Umbilical cord (tissue), 2 donors: Measurements from ENCODE around the gene FOSL1. TPM values are rescaled to one million over a fixed set of nuclear protein-coding genes. Genes with fewer than 3 reads are reported as not detected.
A peak's percentile ranks its signal among the peaks of the same experiment; 100 is the strongest.

Experiments
- DNase-seq: peaks from one replicate; pipeline ENCODE4 v3.0.0-alpha.2; 2015; ENCODE audit warnings: low spot score
- total RNA-seq: library from RNA; depleted of rRNA; stranded (reverse); fragments of >200 nt; gene quantifications from one replicate; pipeline ENCODE4 v1.2.3, GENCODE V29; 2014; ENCODE audit warnings: low replicate concordance; ENCODE audit not compliant: insufficient read depth

The FOSL1 gene
- total RNA-seq = not detected

DNA sequence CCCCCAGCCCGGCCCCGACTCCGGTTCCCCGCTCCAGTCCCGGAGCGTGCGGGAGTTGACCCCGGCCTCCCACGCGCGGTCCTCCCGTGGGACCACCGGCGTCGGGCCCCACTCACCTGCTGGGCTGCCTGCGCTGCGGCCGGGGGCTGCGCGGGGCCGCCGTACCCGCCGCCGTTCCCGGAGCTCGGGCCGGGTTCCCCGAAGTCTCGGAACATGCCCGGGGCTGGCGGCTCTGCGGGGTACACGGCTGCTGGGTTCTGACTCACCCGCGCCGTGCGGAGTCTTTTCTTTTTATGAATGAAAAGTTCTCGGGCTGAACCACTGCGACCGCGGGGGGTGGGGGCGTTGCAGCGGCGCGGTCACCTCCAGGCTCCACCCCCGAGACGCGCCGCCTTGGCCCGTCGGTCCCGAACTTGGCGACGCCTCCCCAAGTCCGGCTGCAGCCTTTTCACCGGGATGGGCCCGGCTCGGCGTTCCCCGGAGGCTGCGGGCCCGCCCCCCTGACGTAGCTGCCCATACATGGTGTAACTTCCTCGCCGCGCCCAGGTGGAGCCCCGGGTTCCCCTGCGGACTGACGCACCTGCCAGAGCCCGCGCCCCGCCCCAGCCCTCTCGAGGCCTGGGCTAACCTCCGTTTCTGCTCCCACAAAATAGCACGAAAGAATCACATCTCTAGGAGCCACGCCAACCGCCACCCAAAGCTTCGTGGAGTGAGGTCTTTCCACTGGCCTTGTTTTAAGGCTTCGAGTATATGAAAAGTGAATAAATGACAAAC, at the start of gene FOSL1:
Gene FOSL1 (minus strand): TSS at position 264 of the 774 bp plus-strand sequence. CDS start 49 bp downstream, at position 215.
- DNase-seq = peak; percentile 71

GRCh38 chr11:65947603-65948125, 47.5 kb upstream of the FOSL1 start:
- no peak for DNase-seq

GRCh38 chr11:65947133-65947532, 46.9 kb upstream of the FOSL1 start:
- no peak for DNase-seq

DNA sequence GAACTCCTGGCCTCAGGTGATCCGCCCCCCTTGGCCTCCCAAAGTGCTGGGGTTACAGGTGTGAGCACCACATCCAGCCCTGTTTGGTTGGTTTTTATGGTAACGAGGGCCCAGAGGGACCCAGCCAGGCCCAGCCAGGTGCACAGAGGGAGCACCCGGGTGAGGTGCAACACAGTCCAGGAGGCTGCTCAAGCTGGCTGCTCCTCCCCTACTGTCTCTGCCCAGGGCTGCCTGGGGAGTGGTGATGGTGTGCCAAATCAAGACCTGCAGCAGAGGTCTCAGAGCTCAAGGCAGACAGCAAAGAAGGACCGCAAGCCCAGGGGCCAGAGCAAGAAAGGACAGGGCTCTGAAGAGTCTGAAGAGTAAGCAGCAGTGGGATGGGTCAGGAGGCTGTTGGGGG, 46.5 kb upstream of the FOSL1 start:
- DNase-seq = no peak

DNA sequence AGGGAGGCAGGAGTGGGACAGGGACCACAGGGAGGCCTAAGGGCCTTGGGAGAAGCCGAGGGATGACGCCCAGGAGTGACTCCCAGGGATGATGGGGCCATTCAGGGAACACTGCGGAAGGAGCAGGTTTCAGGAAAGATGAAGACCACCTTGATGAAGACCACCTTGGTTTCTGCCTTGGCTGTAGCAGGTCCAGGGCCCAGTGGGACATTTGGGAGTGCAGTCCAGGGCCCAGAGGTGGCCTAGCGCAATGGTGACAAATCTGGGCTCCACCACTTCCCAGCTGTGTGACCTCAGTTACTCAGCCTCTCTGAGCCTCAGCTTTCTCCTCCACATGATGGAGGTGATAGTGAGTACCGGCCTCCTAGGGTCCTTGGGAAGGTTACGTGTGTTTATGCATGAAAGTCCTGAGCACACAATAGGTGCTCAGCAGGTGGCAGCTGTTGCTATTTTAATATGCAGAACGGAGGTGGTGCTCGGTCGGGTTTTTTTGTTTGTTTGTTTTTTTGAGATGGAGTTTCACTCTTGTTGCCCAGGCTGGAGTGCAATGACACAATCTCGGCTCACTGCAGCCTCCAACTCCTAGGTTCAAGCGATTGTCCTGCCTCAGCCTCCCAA, 45.9 kb upstream of the FOSL1 start:
- DNase-seq = no peak

DNA sequence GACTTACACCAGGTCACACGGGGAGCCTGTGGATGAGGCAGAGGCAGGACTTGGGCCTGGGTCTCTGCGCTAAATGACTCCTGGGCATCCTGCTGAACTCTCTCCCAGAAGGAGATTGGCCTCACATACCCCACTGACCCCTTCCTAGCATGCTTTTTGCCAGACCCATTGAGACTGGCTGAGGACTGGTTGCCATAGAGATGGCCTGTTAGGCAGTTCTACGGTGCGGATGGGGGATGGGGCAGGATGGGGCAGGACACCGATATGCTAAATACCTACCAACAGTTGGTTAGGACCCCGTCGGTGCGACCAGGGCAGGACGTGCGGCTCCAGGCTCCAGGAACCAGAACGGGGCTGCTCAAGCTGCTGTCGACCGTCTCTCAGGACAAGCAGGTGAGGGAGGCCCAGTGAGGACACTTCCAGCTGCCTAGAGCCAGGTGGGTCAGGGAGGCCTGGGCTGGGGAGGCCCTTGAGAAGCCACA, 45.3 kb upstream of the FOSL1 start, which contains the start of gene TSGA10IP:
Gene TSGA10IP (plus strand): TSS at position 51 of the 482 bp plus-strand sequence. CDS start 196 bp downstream, at position 247.
- DNase-seq = no peak

- no peak for DNase-seq
Measured at GRCh38 chr11:65944767-65945166, 44.6 kb upstream of the FOSL1 start.

DNA sequence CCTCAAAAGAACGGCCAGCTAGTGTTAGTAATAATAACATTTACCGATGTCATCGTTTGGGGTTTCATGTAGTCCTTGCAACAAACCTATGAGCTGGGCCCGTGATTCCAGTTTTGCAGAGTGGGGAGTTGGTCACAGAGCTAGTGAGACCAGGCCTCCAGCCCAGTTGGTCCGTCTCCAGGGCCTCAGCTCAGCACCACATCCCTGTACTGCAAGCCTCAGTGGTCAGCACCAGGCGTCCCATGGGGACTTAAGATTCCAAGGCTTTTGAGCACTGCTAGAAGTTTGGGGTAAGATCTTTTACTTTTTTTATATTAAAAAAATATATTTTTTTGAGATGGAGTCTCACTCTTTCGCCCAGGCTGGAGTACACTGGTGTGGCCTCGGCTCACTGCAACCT, 44.0 kb upstream of the FOSL1 start:
- DNase-seq = no peak

- DNase-seq = no peak
Measured at GRCh38 chr11:65942531-65942930, 42.3 kb upstream of the FOSL1 start.

DNA sequence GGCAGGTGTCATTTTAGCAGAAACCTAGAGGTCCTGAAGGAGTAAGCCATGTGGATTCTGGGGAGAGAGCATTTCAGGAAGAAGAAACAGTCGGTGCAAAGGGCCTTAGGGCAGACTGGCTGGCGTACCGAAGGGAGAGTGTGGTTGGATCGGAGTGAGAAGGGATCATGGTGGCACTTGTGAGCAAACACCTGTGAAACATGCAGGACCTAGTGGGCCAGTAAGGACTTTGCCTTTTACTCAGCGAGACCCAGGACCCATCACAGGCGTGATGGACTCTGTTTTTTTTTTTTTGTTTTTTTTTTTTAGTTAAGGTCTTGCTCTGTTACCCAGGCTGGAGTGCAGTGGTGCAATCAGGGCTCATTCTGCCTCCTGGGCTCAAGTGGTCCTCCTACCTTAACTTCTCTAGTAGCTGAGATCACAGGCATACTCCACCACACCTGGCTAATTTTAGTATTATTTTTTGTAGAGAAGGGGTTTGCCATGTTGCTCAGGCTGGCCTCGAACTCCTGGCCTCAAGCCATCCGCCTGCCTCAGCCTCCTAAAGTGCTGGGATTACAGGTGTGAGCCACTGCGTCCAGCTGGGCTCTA, 41.6 kb upstream of the FOSL1 start:
- DNase-seq = no peak

GRCh38 chr11:65937766-65938165, 37.6 kb upstream of the FOSL1 start:
- DNase-seq = no peak

DNA sequence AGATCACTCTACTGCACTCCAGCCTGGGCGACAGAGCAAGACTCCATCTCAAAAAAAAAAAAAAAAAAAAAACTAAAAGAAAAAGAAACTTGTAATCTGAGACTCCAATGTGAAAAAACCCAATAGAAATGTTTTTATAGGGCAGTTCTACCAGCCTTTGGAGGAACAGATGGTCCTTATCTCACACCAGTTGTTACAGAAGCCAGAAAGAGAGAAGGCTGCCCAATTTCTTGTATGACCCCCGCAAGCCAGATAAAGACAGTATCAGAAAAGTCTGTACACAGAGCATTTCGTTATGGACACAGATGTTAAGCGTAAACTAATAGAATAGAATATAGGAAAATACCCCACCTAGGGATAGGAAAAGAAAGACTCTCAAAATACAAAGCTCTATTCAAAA, 33.8 kb upstream of the FOSL1 start:
- DNase-seq = peak; percentile 71

DNA sequence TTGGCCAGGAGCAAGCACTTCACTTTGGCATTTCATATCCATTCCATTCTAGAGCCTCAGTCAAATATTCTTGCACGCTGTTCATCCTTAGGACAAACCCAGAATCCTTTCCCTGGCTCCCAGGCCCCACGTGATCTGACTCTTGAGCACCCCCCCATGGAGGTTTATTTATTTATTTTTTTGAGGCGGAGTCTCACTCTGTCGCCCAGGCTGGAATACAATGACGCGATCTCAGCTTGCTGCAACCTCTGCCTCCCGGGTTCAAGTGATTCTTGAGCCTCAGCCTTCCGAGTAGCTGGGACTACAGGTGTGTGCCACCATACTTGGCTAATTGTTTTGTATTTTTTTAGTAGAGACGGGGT, 32.4 kb upstream of the FOSL1 start:
- DNase-seq = no peak

DNA sequence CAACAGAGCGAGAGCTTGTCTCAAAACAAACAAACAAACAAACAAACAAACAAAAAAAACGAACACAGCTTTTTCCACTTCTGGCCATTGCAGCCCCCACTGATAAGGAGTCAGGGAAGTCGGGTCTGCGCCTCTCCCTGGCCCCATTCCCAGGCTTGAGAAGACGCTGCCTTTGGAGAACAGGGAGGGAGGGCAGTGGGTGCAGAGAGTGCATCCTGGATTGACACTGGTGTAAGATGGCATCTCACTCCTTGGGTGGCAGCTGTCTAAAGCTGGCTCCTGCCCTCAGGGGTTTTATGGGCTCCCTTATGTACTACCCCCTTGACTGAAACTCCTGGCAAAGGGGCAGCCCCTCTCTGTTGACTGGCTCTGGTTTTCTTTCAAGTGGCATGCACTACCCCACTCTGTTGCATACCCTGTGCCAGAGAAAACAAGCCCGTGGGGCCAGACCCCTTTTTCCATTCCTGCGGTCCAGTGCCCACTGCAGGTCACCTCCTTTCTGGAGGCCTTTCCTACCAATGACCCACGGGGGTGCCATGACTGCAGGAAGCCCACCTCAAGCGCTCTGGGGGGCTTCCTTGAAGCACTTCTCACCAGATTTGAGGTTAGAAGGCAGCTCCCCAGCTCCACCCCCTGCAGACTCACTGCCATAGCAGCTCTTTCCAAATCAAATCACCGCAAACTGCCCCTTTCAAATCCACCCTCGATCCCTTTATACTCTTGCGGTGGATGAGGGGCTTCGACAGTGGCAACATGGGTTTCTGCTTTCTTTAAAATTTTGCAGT, 31.8 kb upstream of the FOSL1 start:
- DNase-seq = no peak

- DNase-seq = no peak
Measured at GRCh38 chr11:65928667-65929066, 28.5 kb upstream of the FOSL1 start.

DNA sequence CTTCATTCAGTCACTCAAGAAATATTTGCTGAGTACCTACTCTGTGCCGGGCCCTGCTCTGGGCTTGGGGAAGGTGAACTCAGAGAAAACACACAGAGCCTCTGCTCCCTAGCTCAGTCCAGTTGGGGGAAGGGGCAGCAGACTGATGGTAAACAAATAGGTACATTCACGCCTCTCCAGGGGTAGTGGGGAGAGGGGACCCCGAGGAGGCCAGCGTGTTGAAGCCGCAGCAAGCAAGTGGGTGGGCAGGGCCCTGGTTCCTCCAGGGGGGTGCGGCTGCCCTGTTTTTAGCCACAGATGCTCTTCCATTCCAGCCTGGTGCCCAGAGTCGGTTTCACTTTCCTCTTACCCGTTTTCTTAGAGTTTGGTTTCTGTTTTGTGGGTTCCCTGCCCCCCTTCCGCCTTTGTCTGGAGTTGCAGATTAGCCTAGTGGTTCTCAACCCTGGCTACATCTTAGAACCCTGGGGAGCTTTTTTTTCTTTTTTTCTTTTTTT, 27.8 kb upstream of the FOSL1 start:
- no peak for DNase-seq

DNA sequence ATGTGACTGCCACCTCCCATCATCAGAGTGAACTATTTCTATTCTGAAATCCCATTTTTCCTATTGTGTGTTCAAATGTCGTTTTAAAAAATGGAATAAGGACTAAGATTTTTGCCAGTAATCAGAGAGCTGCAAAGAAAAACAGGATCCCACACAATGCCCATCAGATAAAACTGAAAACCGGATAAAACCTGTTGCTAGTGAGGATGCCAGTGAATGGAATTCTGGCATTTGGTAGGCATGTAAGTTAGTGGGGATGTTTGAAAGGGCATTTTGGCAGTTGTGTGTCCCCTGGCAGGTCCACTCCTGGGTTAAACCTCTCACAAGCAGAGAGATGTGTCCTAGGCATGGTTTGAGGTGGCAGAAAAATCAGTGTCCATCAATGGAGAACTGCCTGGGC, 25.2 kb upstream of the FOSL1 start:
- DNase-seq = no peak

DNA sequence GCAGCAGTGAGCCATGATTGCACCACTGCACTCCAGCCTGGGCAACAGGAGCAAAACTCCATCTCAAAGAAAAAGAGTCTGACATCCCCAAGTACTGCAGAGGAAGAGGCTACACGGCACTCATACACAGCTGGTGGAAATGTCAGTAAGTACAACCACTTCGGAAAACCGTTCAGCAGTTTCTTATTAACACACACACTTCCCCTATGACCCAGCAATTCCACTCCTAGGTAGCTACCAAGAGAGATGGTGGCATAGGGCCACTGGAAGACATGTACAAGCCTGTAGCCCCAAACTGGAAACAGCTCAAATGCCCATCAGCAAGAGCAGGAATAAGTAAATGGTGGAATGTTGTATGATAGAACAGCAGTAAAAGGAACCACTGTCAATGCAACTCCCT, 22.4 kb upstream of the FOSL1 start:
- DNase-seq = no peak

GRCh38 chr11:65921876-65922275, 21.7 kb upstream of the FOSL1 start:
- DNase-seq = no peak

GRCh38 chr11:65921033-65921555, 20.9 kb upstream of the FOSL1 start:
- DNase-seq = no peak

DNA sequence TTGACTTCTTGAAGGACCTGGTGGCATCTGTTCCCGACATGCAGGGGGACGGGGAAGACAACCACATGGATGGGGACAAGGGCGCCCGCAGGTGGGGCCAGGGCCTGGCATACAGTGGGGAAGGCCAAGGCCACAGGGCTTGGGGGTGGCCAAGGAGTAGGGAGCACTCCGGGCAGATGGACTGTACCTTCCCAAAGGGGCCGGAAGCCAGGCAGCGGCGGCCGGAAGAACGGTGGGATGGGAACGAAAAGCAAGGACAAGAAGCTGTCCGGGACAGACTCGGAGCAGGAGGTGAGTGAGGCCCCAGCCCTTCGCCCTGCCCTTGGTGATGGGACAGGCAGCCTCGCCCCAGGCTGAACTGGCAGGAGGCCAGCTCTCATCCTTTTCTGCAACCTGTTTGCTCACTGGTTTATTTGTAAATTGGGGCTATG, 20.2 kb upstream of the FOSL1 start:
- no peak for DNase-seq
